Measurements from ENCODE around the gene ARHGAP9.
A peak's percentile ranks its signal among the peaks of the same experiment; 100 is the strongest.

ARHGAP9 gene

DNA sequence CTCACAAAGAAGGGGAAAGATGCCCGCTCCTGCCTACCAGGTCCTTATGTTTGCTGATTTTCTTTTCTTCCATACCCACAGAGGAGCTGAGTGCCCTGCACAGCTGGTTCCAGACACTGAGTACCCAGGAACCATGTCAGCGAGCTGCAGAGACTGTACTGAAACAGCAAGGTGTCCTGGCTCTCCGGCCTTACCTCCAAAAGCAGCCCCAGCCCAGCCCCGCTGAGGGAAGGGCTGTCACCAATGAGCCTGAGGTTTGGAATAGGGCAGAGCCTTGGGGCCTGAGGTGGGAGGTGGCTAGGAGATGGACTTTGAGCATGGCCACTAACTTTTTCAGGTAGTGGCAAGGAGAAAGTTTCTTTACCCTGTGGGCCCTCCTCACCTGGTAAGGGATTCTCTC, 10.5 kb upstream of the ARHGAP9 start:
- H3K27ac ChIP-seq, result no peak overlapping the region
- ChIA-PET POLR2A (ENCODE audit: low non-redundant PET) (interaction anchor here (0.7 kb wide), 1 partner anchor 16 kb away, joined by 3 read pairs; no protein-coding TSS in a partner anchor), CTCF (no interaction called here)
- TF ChIP-seq, protein P1, sequence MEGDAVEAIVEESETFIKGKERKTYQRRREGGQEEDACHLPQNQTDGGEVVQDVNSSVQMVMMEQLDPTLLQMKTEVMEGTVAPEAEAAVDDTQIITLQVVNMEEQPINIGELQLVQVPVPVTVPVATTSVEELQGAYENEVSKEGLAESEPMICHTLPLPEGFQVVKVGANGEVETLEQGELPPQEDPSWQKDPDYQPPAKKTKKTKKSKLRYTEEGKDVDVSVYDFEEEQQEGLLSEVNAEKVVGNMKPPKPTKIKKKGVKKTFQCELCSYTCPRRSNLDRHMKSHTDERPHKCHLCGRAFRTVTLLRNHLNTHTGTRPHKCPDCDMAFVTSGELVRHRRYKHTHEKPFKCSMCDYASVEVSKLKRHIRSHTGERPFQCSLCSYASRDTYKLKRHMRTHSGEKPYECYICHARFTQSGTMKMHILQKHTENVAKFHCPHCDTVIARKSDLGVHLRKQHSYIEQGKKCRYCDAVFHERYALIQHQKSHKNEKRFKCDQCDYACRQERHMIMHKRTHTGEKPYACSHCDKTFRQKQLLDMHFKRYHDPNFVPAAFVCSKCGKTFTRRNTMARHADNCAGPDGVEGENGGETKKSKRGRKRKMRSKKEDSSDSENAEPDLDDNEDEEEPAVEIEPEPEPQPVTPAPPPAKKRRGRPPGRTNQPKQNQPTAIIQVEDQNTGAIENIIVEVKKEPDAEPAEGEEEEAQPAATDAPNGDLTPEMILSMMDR (conservative IDR thresholded peaks at IDR 0.05; ENCODE audit: low read depth), result no peak
- DNase-seq (ENCODE audit: low spot score), result no peak

DNA sequence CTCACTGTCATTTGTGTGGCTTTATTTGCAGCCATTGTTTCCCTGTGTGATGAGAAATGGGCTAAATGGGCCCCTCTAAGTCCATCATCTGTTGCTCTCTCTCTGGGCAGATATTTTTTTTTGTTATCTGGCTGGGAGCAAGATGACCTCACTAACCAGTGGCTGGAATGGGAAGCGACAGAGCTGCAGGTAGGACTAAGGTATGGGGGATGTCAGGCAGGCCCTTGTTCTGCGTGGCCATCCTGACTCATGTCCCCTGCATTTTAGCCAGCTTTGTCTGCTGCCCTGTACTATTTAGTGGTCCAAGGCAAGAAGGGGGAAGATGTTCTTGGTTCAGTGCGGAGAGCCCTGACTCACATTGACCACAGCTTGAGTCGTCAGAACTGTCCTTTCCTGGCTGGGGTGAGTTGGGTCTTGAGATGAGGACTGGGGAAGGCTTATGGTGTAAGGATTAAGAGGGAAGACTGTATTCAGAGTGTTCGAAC, 9.5 kb upstream of the ARHGAP9 start:
- POLR2A ChIA-PET (ENCODE audit: low non-redundant PET), result no interaction called here
- TF ChIP-seq, protein P1 (conservative IDR thresholded peaks at IDR 0.05; ENCODE audit: low read depth), result no peak
- DNase-seq (ENCODE audit: low spot score), result no peak
- H3K27ac ChIP-seq, result peak overlapping the region; percentile 79; the same call in 1 of the 2 replicates
- CTCF ChIA-PET, result no interaction called here

DNA sequence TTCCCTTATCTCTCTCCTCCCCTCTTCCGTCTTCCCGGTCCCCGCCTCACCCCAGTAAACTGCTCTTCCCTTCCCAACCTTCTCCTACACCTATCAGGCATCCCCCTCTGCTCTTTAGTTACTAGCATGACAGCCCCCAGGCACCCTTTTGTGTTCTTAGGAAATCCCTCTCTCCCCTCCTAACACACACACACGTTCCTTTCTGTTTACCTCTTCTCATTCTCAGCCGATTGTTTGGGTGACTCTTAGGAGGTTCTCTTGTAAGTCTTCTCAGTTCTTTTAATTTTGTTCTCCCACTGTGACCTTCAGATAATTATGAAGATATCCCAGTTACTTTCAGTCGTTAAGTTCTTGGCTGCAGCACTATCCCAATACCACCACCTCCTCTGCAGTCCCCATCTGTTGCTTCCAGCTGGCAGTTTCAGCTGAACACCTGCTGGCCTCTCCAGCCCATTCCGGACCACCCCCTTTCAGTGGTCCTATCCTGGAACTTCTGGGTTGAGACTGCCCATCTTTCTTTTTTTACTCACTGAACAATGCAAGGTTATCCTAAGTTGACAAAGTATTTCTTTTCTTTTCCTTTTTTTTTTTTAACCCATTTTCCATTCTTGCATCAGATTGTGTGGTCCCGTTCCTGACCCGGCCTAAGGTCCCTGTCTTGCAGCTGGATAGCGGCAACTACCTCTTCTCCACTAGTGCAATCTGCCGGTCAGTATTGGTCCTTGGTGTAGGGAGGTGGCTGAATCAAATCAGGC, 8.9 kb upstream of the ARHGAP9 start:
- ChIA-PET POLR2A (ENCODE audit: low non-redundant PET) (no interaction called here), CTCF (interaction anchor here (0.7 kb wide), 1 partner anchor 309 kb away, joined by 4 read pairs; no protein-coding TSS in a partner anchor)
- DNase-seq (ENCODE audit: low spot score), result no peak
- peak overlapping the region; percentile 79 for H3K27ac ChIP-seq
- TF ChIP-seq, protein P1 (conservative IDR thresholded peaks at IDR 0.05; ENCODE audit: low read depth), result no peak

DNA sequence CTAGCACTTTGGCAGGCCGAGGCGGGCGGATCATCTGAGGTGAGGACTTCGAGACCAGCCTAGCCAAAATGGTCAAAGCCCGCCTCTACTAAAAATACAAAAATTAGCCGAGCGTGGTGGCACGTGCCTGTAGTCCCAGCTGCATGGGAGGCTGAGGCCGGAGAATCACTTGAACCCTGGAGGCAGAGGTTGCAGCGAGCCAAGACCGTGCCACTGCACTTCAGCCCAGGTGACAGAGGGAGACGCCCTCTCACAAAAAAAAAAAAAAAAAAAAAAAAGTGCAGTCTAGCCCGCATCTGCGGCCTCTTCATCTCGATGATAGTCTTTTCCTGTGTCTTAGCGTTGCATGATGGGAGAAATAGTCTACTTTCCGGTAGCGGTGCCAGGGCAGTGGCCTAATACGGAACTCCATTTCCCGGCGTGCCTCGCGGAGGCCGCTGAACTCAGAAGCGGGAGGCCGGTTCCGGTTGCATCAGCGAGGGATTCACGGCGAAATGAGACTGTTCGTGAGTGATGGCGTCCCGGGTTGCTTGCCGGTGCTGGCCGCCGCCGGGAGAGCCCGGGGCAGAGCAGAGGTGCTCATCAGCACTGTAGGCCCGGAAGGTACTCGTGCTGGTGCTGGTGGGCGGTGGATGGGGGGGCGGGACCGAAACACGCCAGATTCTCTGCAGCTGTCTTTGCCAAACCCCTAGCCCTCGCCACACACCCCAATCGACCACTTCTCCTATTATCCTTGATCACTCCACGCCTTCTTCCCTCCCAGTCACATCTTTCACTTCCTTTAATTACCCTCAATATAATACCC, 8.1 kb upstream of the ARHGAP9 start, which contains the start of gene MARS1:
MARS1 (plus strand) TSS at position 472 of the 805 bp plus-strand sequence; CDS start at position 495, 23 bp downstream.
- POLR2A ChIA-PET (ENCODE audit: low non-redundant PET), result no interaction called here
- TF ChIP-seq, protein P1 (conservative IDR thresholded peaks at IDR 0.05; ENCODE audit: low read depth), result peak; percentile 56
- H3K27ac ChIP-seq, result peak within 1 kb of the TSS; percentile 79
- DNase-seq (ENCODE audit: low spot score), result peak; percentile 91
- CTCF ChIA-PET, result interaction anchor here (0.6 to 0.7 kb wide), 2 partner anchors 210 to 308 kb away, joined by 3 to 4 read pairs; no protein-coding TSS in a partner anchor

DNA sequence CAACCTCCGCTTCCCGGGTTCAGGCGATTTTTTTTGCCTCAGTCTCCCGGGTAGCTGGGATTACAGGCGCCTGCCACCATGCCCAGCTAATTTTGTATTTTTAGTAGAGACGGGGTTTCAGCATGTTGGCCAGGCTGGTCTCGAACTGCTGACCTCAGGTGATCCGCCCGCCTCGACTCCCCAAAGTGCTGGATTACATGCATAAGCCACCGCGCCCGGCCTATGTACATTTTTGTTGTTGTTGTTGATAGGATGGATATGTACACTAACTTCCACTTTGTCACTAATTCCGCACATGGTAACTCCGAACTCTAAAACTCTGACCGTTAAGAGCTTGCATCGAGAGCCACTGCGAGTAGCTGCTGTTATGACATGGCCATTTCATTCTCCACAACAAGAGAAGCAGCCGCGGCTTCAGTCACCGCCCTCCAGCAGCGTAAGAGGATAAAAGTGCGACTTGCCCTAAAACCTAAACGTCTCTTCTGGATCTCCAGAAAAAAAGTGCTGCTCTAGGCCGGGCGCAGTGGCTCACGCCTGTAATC, 7.5 kb upstream of the ARHGAP9 start:
- POLR2A ChIA-PET (ENCODE audit: low non-redundant PET), result no interaction called here
- TF ChIP-seq, protein P1 (conservative IDR thresholded peaks at IDR 0.05; ENCODE audit: low read depth), result no peak
- CTCF ChIA-PET, result interaction anchor here (0.6 kb wide), 2 partner anchors 75 to 209 kb away, joined by 3 to 4 read pairs; no protein-coding TSS in a partner anchor
- peak overlapping the region; percentile 79 for H3K27ac ChIP-seq
- no peak for DNase-seq (ENCODE audit: low spot score)

DNA sequence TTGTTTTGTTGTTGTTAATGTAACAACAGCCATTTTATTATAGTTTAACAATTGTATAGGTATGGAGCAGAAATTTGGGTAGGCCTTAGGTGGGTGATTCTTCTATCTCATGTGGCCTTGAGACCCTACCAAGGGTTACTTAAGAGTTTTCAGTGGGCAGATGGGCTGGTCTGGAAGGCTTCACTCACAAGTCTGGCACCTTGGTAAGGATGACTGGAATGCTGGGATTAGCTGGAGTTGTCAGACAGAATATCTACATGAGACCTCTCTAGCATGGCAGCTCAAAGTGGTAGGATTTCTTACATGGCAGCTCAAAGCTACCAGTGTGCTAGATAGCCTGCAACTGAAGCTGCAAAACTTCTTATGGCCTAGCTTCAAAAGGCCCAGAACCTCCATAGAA, 6.0 kb upstream of the ARHGAP9 start:
- H3K27ac ChIP-seq, result no peak overlapping the region
- no peak for DNase-seq (ENCODE audit: low spot score)
- ChIA-PET CTCF (no interaction called here), POLR2A (ENCODE audit: low non-redundant PET) (no interaction called here)
- TF ChIP-seq, protein P1 (conservative IDR thresholded peaks at IDR 0.05; ENCODE audit: low read depth), result no peak

Data from RWPE1 (cell line).